Erythroblast (primary cell): ENCODE results near the gene LAMTOR1.

Experiments
- DNase-seq, 2 experiments: peaks; one replicate each; lab custom pipeline; 2025; lab: John Stamatoyannopoulos, UW
- GATA1 ChIP-seq: IDR thresholded peaks from 2 replicates; pipeline ENCODE4 v1.6.1; 2011; ENCODE audit warnings: low read depth, mild to moderate bottlenecking, control low read depth, low read length, moderate library complexity
- POLR2A ChIP-seq: IDR thresholded peaks from 2 replicates; pipeline ENCODE4 v1.6.1; 2011; ENCODE audit warnings: mild to moderate bottlenecking, low read length

Gene LAMTOR1

DNA sequence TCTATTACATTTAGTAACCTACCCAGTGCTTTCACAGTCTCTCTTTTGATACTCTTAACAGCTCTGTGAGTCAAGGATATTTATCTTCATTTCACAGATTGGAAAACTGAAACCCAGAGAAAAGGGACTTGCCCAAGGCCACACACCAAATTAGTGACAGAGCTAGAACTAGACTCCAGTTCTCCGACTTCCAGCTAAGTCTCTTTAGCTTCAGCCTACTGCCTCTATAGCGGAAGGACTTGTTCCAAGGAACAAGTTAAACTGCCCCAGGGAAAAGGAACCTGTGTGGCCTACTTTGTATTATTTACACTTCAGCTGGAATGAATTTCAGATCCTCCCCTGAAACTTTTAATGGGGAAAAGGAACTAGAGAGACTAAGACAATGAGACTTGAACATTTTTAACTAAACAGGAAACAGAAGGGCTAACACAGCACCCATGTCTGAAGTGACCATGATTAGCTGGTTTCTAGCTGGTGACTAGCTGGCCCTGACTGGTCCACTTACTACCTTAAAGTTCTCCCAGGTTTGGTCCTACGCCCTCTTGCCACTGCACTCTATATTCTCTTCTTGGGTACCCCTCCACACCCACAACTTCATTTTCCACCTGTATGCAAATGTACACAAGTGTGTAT is 21.2 kb downstream of the LAMTOR1 start:
- DNase-seq = no peak
- TF ChIP-seq POLR2A = no peak
- no peak for TF ChIP-seq GATA1

DNA sequence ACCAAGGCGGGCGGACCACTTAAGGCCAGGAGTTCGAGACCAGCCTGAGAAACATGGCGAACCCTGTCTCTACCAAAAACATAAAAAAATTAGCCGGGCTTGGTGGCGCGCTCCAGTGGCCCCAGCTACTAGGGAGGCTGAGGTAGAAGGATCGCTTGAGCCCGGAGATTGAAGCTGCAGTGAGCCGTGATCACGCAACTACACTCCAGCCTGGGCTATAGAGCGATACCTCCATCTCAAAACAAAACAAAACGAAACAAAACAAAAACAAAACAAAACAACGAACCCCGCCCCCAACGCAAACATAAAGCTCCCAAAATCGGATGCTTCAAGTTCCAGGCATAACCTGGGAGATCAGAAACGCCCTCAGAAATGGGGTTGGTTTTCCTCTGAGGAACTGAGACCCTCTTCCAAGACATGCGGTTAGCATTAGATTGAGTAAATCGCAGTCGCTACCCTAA is 21.9 kb downstream of the LAMTOR1 start:
- no peak for TF ChIP-seq POLR2A
- no peak for TF ChIP-seq GATA1
- no peak for DNase-seq

- peak; percentile 100 for DNase-seq
- TF ChIP-seq GATA1 (no peak), POLR2A (peak; percentile 81)
Observed at GRCh38 chr11:72080326-72081183, 22.5 kb downstream of the LAMTOR1 start, which contains the start of the genes LRRC51 and NUMA1. Gene LRRC51, plus strand, starts transcription at chr11:72080850. Its CDS starts 8,234 bp downstream, at chr11:72089084. Gene NUMA1, minus strand, starts transcription at chr11:72080542. Its CDS starts 44,599 bp downstream, at chr11:72035943.

DNA sequence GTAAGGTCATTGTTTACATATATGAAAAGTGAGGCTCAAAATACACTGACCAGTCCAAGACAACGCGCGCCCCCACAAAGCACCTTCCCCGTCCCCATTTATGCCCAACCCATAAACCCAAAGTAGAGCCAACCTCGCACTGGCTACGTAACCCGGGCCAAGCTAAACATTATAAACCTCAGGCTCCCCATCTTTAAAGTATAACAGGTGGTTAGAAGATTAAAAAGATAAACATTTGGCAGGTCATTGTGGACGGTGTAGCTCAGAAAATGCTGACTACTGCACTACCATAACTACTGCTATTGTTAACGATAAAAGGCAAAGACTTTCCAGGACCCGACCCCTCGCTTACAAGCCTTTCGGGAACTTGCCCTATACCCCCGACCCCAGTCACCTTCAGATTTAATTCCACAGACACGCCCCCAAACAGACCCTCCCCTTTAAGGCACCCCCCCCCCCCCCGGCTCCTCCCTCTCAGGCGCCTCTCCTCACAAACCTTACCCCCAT is 23.2 kb downstream of the LAMTOR1 start:
- DNase-seq = peak; percentile 74 to 79
- TF ChIP-seq GATA1 (no peak), POLR2A (no peak)

DNA sequence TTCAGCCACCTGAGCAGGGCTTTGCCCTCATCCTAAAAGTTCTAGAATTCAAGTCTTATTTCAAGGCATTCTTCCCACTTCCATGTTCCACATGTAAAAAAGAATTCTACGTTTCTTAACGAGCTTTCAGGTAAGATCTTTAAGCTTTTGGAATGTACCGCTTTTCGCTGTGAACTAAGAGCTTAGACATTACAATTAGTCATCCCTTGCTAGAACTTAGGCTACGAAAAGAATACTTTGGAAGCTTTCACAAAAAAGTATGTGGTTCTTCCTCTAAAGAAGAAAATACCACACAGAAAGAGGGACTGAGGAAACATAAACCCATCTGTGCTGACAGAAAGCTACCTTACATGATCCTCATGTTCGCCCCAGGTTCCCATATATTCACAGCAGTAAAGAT is 24.6 kb downstream of the LAMTOR1 start:
- peak in 1 of 2 experiments; percentile 53 for DNase-seq
- TF ChIP-seq POLR2A (no peak), GATA1 (no peak)

DNA sequence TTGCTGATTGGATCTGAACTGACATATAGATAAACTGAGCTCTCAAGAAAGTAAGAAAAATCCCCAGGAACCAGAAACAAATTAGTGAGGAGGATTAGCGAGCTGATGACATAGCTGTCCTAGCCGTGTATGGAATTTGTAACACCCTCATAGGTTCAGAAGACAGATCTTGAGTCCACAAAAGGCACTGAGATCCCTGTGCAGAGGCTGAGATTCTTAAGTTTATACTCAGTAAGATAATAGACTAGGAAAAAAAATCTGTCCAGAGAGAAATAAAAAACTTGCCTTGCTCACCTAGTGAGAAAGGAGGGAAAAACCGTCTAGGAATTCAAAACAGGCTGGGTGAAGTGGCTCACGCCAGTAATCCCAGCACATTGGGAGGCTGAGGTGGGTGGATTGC is 27.3 kb downstream of the LAMTOR1 start:
- DNase-seq = no peak
- TF ChIP-seq POLR2A (no peak), GATA1 (no peak)

GRCh38 chr11:72075109-72075508 is 28.0 kb downstream of the LAMTOR1 start:
- peak; percentile 35 for DNase-seq
- no peak for TF ChIP-seq POLR2A
- TF ChIP-seq GATA1 = no peak

DNA sequence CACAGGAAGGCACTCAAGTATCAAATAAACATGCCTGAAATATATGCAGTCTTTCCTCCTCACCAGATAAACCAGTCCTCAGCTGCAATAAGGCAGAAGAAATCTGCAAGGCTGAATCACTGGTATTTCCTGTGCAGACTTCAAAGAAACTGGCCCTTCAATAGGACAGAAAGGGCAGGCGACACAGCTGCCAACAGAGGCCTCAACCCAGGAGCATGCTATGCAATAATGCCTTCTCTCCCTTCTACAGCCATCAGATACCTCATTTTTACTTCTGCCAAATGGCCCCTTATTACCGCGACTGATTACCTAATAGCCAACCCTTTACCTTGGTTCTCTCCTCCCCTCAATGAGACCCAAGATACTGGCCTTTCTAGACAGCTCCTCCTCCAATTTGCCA is 30.7 kb downstream of the LAMTOR1 start:
- TF ChIP-seq GATA1 (no peak), POLR2A (no peak)
- DNase-seq = no peak

GRCh38 chr11:72070491-72070890 is 32.6 kb downstream of the LAMTOR1 start:
- TF ChIP-seq POLR2A (no peak), GATA1 (no peak)
- no peak for DNase-seq

DNA sequence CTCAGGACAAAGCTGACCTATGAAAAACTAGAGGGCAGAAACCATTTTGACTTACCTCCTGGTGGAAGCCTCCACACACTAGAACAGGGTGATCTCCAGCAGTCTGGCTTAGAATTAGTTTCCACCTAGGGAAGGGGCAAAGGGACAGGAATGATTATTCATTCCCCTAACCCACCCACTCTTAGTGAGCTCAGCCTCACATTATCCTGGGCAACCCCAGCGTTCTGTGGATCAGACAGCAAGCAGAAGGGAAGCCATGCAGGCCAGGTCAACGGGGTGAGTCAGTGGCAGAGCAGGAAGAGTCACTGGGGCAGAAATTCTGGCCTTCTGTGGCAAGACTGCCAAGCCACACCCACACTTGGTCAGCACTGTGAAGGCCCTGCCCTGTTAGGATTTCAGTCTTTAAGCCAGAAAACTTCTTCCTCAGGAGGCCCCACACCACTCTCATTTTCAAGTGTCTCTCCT is 33.3 kb downstream of the LAMTOR1 start:
- DNase-seq = peak; percentile 75 to 86
- no peak for TF ChIP-seq GATA1
- TF ChIP-seq POLR2A = peak; percentile 61

DNA sequence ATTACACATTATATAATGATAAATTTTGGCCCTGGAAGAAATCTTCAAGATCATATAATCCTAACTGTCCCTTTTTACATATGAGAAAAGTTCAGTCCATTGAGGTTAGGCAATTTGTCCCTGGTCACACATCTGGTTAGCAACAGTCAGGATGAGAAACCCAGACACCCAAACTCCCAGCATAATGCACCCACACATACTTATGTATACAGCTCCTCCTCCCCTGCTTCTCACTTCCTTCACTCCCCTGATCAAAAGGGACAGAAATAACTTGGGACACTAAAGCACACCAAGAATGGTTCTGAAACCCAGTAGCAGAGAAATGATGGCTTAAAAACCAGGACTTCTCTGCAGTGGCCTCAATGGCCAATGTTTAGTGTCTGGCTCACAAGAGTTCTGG is 33.9 kb downstream of the LAMTOR1 start:
- TF ChIP-seq POLR2A (no peak), GATA1 (no peak)
- DNase-seq = no peak

- no peak for DNase-seq
- TF ChIP-seq POLR2A = no peak
- no peak for TF ChIP-seq GATA1
Observed at GRCh38 chr11:72067676-72068075, 35.4 kb downstream of the LAMTOR1 start.

- TF ChIP-seq GATA1 (no peak), POLR2A (no peak)
- DNase-seq = no peak
Observed at GRCh38 chr11:72067266-72067665, 35.8 kb downstream of the LAMTOR1 start.

GRCh38 chr11:72066855-72067254 is 36.2 kb downstream of the LAMTOR1 start:
- no peak for TF ChIP-seq POLR2A
- no peak for TF ChIP-seq GATA1
- DNase-seq = no peak
